Astrocyte (in vitro differentiated cells and primary cell): Measurements from ENCODE around the gene FBXW10B.
"Not testable (repeated sequence)": the region's sequence is repeated elsewhere in the genome, so short reads cannot be mapped to it uniquely, and the experiment has no call there.

ENCODE experiments used
- CTCF ChIP-seq: IDR thresholded peaks from 2 replicates; pipeline ENCODE4 v1.5.1; 2011; ENCODE audit warnings: low read depth, mild to moderate bottlenecking, inconsistent platforms, low read length, moderate library complexity; ENCODE audit not compliant: insufficient read depth
- EZH2 ChIP-seq: IDR thresholded peaks from 2 replicates; pipeline ENCODE4 v1.6.1; 2012; ENCODE audit warnings: mild to moderate bottlenecking, low read length, inconsistent platforms; ENCODE audit not compliant: insufficient read depth

- not testable (repeated sequence) for TF ChIP-seq CTCF, EZH2
Observed at GRCh38 chr17:15642014-15642413, 22.5 kb upstream of the FBXW10B start.
